T-helper 17 cell (primary cell): ENCODE data around the gene THSD7A. TPM values are rescaled to one million over a fixed set of nuclear protein-coding genes. Genes with fewer than 3 reads are reported as not detected.

Experiments used
- ATAC-seq: fragments of 150-1000 bp; cut with Tn5 transposase; 2 replicates; pipeline ENCODE4 v1.10.0; 2021; ENCODE audit warnings: mild to moderate bottlenecking, moderate library complexity
- DNase-seq, 3 donors: peaks; one replicate each; pipeline versions ENCODE4 v3.0.0 to v3.0.0-alpha.2; 2020 to 2021
- H3K9me3 ChIP-seq: one replicate; pipeline ENCODE4 v1.7.0; 2013; ENCODE audit warnings: low read length, mild to moderate bottlenecking; ENCODE audit not compliant: control insufficient read depth, poor library complexity, severe bottlenecking
- H3K27ac Mint-ChIP-seq: one replicate; pipeline ENCODE4 v1.8.0; 2022; ENCODE audit warnings: mild to moderate bottlenecking, moderate library complexity, mixed read lengths
- H3K27me3 Mint-ChIP-seq: one replicate; pipeline ENCODE4 v1.8.0; 2022; ENCODE audit warnings: mixed read lengths
- H3K36me3 Mint-ChIP-seq: one replicate; pipeline ENCODE4 v1.8.0; 2022; ENCODE audit warnings: low read depth, mixed read lengths
- H3K4me1 Mint-ChIP-seq: one replicate; pipeline ENCODE4 v1.8.0; 2022; ENCODE audit warnings: mild to moderate bottlenecking, mixed read lengths
- H3K4me3 Mint-ChIP-seq: one replicate; pipeline ENCODE4 v1.8.0; 2022; ENCODE audit warnings: mild to moderate bottlenecking, moderate library complexity, mixed read lengths
- total RNA-seq, 4 donors: library from RNA in 2 of 4; stranded (reverse) in 2 of 4; gene quantifications; one replicate each; pipeline ENCODE4 v1.2.3 and lab custom pipeline; 2022 to 2026

The THSD7A gene
- total RNA-seq, 2 donors from 2014 or later = 0.07 TPM; not detected in 1

DNA sequence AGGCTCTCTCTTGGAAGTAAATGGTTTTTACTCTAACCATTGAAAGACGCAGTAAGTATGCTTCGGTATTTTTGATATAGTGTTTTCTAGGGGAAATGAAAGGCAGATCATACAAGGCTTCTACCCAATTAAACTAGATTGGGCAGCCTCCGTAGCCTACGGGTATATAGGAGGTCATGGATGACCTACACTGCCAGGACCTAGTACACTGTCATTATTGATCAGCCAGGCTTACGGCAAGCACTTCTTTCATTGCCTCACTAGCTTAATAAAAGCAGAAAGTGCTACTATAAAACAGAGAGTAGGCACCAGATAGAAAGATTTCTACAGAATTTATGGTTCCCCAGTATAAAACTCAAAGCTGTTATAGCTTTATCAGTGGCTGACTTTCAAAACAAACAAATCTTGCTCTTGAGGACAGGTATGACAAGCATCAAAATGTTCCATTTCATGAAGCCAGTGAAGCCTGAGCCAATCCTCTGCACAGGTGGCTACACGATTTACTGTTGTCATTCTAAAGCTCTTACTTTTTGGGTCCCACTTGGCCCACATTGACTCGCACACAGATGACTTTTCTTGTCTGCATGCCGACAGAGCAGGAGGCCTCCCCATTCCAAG, 358.1 kb downstream of the THSD7A start:
- Mint-ChIP-seq H3K4me1 (no peaks in the 10 kb centered on the region), H3K27me3 (no peaks in the 10 kb centered on the region), H3K27ac (no peak overlapping the region), H3K4me3 (no peak overlapping the region), H3K36me3 (no peaks in the 10 kb centered on the region)
- no peak for ATAC-seq
- DNase-seq = no peak
- no peaks in the 10 kb centered on the region for H3K9me3 ChIP-seq

DNA sequence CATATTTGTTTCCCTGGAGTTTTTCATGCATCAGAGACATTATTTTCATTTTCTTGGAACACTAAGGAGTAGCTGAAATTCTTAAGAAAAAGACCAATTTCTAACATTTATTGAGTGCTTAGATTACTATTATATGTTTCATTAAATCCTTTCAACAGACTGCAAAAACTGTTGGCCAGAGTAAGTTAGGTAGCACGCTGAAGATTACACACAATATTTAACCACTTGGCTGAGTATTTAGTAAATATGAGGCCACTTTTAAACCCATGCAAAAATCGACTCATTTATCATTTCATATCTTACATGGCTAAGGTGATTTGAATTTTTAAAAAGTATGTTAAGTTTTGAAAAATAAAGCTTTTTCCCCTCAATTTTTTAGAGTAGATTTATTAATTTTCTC, 358.8 kb downstream of the THSD7A start:
- ATAC-seq = no peak
- Mint-ChIP-seq H3K27me3 (no peaks in the 10 kb centered on the region), H3K4me1 (no peaks in the 10 kb centered on the region), H3K36me3 (no peaks in the 10 kb centered on the region), H3K4me3 (no peak overlapping the region), H3K27ac (no peak overlapping the region)
- H3K9me3 ChIP-seq = no peaks in the 10 kb centered on the region
- DNase-seq = no peak

DNA sequence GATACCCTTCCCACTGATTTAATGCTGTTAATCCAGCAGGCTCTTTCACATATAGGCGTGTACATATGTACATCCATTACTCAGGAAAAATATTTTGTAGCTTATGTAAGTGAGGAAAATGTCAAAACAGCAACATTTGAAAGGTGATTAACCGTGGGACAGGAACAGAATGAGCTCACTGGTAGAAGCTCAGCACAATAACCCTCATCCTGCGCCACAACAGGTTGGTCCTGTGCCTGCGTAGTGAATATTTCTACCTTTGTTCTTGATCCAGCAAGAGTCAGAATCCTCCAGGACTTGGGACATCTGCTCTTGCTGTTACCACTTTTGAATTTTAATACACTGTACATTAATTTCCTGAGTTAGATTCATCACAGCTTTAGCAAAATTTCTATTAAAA, 359.4 kb downstream of the THSD7A start:
- no peaks in the 10 kb centered on the region for H3K4me1 Mint-ChIP-seq
- no peaks in the 10 kb centered on the region for H3K9me3 ChIP-seq
- DNase-seq (no peak), ATAC-seq (no peak)
- H3K4me3 Mint-ChIP-seq = no peak overlapping the region
- H3K27me3 Mint-ChIP-seq = no peaks in the 10 kb centered on the region
- H3K36me3 Mint-ChIP-seq = no peaks in the 10 kb centered on the region
- no peak overlapping the region for H3K27ac Mint-ChIP-seq

DNA sequence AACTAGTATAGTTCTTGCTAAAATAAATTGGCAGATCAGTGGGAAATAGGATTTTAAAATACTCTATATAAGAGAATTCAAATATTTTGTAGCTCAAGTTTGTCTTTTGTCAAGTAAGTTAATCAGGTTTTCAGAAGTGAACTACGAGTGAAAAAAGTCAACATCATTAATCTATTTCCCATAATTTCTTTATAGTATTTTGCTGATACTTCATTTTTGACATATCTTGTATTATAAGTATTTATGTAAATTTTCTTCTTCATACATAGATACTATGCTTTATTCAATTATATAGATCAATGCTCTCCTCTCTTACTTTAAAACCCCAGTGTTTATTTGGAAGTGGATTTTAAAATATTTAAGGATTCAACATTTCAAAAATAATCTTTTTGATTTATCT, 360.7 kb downstream of the THSD7A start:
- H3K4me3 Mint-ChIP-seq = no peak overlapping the region
- DNase-seq (no peak), ATAC-seq (no peak)
- no peak overlapping the region for H3K27ac Mint-ChIP-seq
- no peaks in the 10 kb centered on the region for H3K27me3 Mint-ChIP-seq
- no peaks in the 10 kb centered on the region for H3K9me3 ChIP-seq
- no peaks in the 10 kb centered on the region for H3K4me1 Mint-ChIP-seq
- no peaks in the 10 kb centered on the region for H3K36me3 Mint-ChIP-seq

DNA sequence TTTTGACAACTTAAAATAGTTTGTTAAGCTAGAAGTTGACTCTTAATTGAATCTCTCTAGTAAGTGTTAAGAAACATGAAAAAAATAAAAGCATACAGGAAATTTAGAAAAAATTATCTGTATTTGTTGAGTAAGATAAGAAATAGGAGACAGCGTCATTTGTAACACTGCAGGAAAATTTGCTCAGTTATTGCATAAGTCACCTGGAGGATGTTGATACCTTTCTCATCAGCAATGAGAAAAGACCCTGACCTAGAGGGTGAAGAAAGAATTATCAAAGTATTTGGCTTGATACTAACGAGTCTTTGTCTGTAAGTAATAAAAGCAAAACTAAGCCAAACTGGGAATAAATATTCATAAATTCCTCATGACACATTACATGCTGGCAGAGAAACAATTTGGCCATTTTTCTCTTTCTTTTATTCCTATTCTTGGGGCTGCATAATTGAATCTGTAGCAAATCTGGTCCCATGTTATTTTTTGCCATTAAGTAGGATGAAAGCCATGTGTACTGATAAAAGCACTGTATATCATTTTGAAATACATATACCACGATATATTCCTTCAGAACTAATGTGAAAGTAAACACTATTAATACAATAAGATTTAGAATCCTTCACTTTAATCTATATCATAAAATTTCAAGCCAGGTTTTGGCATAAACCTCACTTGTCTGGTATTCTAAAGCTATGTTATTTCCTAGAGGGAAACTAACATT, 362.8 kb downstream of the THSD7A start:
- H3K27me3 Mint-ChIP-seq = no peaks in the 10 kb centered on the region
- H3K27ac Mint-ChIP-seq = no peak overlapping the region
- H3K4me1 Mint-ChIP-seq = no peaks in the 10 kb centered on the region
- H3K9me3 ChIP-seq = no peaks in the 10 kb centered on the region
- ATAC-seq (no peak), DNase-seq (no peak)
- no peaks in the 10 kb centered on the region for H3K36me3 Mint-ChIP-seq
- no peak overlapping the region for H3K4me3 Mint-ChIP-seq

DNA sequence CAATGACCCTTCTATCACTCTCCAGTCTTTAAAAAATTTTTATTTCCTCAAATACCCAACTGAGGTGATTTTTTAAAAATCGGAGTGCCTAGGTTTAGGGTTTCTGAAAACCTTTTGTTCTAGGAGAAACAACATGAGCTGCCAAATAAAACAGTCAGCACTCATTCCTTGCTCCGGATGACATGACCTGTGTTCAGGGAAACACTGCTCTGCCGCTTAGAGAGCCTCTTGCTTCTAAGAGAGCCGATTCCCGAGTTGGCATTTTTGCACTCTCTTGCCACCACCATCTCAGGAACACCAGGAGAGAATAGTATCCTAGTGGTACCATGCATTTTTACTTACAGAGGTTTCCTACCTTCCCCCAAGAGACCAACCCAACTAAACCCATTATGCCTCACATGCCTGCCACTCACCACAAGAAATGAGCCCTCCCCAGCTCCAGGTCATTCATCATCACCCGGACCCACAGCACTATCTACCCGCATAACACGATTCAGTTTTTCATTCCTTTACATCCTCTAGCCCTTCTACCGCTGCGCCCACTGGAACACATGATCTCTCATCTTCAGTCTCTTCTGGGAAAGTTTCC, 365.4 kb downstream of the THSD7A start:
- DNase-seq (no peak), ATAC-seq (no peak)
- no peak overlapping the region for H3K4me3 Mint-ChIP-seq
- H3K36me3 Mint-ChIP-seq = no peaks in the 10 kb centered on the region
- no peaks in the 10 kb centered on the region for H3K9me3 ChIP-seq
- H3K27ac Mint-ChIP-seq = no peak overlapping the region
- no peaks in the 10 kb centered on the region for H3K4me1 Mint-ChIP-seq
- H3K27me3 Mint-ChIP-seq = no peaks in the 10 kb centered on the region

DNA sequence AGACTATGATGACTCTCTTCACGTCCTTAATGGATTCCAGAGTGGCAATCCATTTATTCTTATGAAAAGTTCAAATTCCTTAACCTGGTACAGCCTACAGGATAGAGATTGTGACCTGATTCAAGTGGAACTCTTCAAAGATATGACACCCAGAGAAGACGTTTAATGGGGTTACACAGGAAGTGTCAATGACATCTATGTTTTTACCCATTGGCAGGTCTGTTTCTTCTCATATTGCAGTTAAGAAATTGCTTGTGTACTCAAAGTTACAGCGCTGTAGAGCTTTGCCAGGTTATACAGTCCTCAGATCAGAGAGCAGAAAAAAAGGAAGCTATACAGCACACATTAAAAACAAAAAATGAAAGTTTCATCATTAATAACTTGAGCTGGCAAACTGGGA, 367.4 kb downstream of the THSD7A start:
- H3K9me3 ChIP-seq = no peaks in the 10 kb centered on the region
- no peak for ATAC-seq
- Mint-ChIP-seq H3K36me3 (no peaks in the 10 kb centered on the region), H3K4me1 (no peaks in the 10 kb centered on the region), H3K27me3 (no peaks in the 10 kb centered on the region), H3K4me3 (no peak overlapping the region), H3K27ac (no peak overlapping the region)
- DNase-seq = no peak

DNA sequence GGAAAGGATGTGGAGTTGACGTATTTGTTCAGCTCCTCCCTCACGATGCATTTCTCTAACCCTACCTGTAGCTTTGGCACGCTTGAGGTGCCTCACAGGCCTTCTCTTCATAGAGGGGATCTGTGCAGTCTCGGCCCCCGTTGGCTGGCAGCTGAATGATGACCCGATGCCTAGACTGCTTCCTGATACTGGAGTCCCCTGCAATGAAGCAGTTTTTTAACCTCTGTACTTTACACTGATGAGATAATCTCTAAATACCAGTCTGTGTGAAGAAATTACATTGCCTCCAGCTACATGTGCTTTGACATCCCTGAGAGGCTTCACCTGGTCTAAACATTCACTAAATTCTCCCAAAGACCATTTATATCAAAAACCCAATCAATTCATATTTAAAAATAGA, 370.1 kb downstream of the THSD7A start:
- Mint-ChIP-seq H3K27ac (no peak overlapping the region), H3K4me1 (no peaks in the 10 kb centered on the region), H3K4me3 (no peak overlapping the region), H3K36me3 (no peaks in the 10 kb centered on the region), H3K27me3 (no peaks in the 10 kb centered on the region)
- no peak for ATAC-seq
- no peaks in the 10 kb centered on the region for H3K9me3 ChIP-seq
- DNase-seq = no peak

DNA sequence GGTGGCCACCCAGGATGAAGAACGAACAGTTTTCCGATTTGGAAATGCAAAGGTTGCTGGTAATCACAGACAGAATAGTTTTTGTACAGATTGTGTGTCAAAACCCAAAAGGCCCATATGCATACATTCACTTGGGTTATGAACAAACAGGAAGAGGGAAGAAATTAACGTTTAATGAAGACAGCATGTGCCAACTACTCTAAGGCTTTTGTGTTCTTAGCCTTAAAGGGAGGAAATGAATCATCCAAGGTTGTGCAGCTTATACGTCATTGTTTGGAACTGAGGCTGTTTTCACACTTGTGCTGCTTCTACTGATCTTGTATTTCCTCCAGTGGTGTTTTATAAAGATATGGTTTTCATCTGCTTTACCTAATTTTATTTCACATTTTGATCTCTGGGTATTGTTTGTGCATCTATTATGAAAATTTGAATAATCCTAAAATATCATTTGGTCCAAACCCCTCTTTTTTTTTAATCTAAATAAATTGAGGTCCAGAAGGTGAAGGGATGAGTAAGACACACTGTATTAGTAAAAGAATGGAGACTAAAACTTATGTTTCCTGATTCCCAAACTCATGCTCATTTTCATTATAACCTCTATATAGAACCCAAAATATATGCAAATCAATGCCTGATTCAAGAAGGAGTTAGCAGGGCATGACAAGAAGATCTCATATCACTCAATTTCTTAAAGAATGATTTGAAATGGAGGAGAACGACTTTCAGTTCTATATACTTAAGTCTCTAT, 373.1 kb downstream of the THSD7A start:
- no peaks in the 10 kb centered on the region for H3K9me3 ChIP-seq
- H3K4me1 Mint-ChIP-seq = no peaks in the 10 kb centered on the region
- H3K36me3 Mint-ChIP-seq = no peaks in the 10 kb centered on the region
- DNase-seq (no peak), ATAC-seq (no peak)
- H3K27me3 Mint-ChIP-seq = no peaks in the 10 kb centered on the region
- H3K4me3 Mint-ChIP-seq = no peak overlapping the region
- H3K27ac Mint-ChIP-seq = no peak overlapping the region

DNA sequence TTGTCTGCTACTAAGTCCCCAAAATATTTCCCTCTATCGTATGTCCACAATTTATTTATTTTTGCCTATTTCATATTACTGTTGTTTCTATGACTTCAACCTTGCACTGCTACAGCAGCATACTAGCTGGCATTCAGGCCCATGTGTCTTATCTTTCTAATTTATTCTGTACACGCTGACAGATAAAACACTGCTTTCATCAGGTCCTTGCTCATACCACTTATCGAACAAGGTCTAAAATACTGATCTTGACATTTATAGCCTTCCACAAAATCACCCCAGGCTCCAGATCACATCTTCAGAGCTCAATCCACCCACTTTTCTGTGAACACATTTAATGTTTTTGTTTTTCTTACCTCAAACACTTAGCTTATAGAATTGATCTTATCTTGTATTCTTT, 374.6 kb downstream of the THSD7A start:
- H3K9me3 ChIP-seq = no peaks in the 10 kb centered on the region
- DNase-seq (no peak), ATAC-seq (no peak)
- H3K27me3 Mint-ChIP-seq = no peaks in the 10 kb centered on the region
- no peak overlapping the region for H3K27ac Mint-ChIP-seq
- H3K4me3 Mint-ChIP-seq = no peak overlapping the region
- H3K36me3 Mint-ChIP-seq = no peaks in the 10 kb centered on the region
- no peaks in the 10 kb centered on the region for H3K4me1 Mint-ChIP-seq

DNA sequence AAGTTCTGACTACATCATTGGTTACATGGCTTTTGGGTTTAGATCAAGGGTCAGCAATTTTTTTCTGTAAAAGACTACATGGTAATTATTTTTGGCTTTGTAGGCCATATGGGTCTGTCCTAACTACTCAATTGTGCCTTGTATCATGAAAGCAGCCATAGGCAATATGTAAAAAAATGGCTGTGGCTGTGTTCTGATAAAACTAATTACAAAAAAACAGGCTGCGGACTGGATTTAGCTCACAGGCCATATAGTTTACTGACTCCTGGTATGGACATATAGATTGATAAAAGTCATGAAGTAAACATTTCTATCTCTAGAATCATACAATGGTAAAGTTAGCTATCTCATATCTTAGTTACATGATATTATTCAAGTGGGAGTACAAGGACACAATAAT, 375.4 kb downstream of the THSD7A start:
- Mint-ChIP-seq H3K27me3 (no peaks in the 10 kb centered on the region), H3K36me3 (no peaks in the 10 kb centered on the region), H3K4me1 (no peaks in the 10 kb centered on the region), H3K4me3 (no peak overlapping the region), H3K27ac (no peak overlapping the region)
- H3K9me3 ChIP-seq = no peaks in the 10 kb centered on the region
- ATAC-seq (no peak), DNase-seq (no peak)

DNA sequence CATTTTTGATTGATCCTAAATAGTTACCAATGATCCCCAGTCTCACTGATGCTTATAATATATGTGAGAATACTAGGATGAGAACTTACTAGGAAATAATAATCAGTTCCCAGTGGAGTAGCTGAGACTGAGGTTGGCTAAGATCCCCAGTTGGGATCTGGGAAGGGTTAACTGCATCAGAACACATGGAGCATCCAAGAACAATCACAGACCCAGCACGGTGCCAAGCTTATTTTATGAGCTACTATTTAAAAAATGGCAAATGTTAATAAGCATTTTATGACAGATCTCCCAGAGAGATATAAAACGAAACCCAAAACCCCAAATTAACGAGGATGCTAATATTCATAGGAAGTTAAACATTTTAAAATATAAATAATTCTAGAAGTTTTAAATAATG, 379.5 kb downstream of the THSD7A start:
- H3K36me3 Mint-ChIP-seq = no peaks in the 10 kb centered on the region
- no peaks in the 10 kb centered on the region for H3K27me3 Mint-ChIP-seq
- H3K27ac Mint-ChIP-seq = no peak overlapping the region
- no peaks in the 10 kb centered on the region for H3K9me3 ChIP-seq
- no peaks in the 10 kb centered on the region for H3K4me1 Mint-ChIP-seq
- no peak for ATAC-seq
- no peak overlapping the region for H3K4me3 Mint-ChIP-seq
- no peak for DNase-seq

DNA sequence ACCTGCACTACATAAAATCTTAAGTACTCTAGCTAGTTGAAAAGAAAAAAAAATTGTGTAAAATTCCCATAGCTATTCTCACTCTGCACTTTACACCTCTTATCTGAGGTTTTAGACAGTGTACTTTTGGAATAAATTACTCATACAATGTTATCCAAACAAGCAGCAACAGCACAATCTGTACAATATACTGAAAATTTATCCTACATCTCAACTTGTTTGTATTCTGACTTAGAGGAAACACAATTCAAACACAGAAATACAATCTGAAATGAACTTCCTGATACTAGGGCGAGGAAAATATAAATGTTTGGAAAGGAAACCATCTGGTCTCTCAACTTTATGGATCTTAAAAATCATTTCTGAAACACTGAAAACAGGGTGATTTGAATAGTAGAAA, 381.7 kb downstream of the THSD7A start:
- no peaks in the 10 kb centered on the region for H3K27me3 Mint-ChIP-seq
- DNase-seq = no peak
- no peaks in the 10 kb centered on the region for H3K4me1 Mint-ChIP-seq
- H3K4me3 Mint-ChIP-seq = no peak overlapping the region
- H3K9me3 ChIP-seq = no peaks in the 10 kb centered on the region
- no peak overlapping the region for H3K27ac Mint-ChIP-seq
- ATAC-seq = no peak
- H3K36me3 Mint-ChIP-seq = no peaks in the 10 kb centered on the region
